Measurements from ENCODE around the gene CUL4A. TPM values are rescaled to one million over a fixed set of nuclear protein-coding genes. Genes with fewer than 3 reads are reported as not detected.
"Not testable (repeated sequence)": the region's sequence is repeated elsewhere in the genome, so short reads cannot be mapped to it uniquely, and the experiment has no call there.

Gene CUL4A
- total RNA-seq, 5 donors from 2014 or later (not counting 1 experiment from before 2014, with no cell fraction given), result 80.3 to 94.5 (median 82.7) TPM

DNA sequence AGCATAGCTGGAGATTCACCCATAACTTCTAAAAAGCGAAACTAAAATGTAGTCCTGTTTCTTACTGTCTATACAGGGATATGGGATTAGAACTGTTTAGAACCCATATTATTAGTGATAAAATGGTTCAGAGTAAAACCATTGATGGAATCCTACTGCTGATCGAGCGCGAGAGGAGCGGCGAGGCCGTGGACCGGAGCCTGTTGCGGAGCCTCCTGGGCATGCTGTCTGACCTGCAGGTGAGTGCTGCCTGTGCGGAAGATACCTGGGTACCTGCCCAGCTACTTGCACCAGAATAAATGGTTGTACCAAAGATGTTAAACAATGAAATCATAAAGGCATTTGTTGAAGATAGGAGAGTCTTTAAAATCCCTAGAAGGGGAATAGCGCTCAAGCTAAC is 23.7 kb downstream of the CUL4A start:
- H3K27me3 Mint-ChIP-seq, result no peaks in the 10 kb centered on the region
- Histone ChIP-seq H3K27me3 (replicated peaks in 1 of 2; ENCODE audit: control insufficient read depth in 2 of 2, extremely low read depth in 1 of 2, insufficient read depth in 2 of 2, low read length in 1 of 2) (no peaks in the 10 kb centered on the region), H3K4me3 (ENCODE audit: control insufficient read depth in 1 of 2, extremely low read depth in 1 of 2, low read length in 1 of 2) (no peak overlapping the region), H3K36me3 (ENCODE audit: control insufficient read depth in 2 of 2, extremely low read depth in 1 of 2, insufficient read depth in 1 of 2, low read length in 1 of 2) (peaks cover 25 to 78% of the 10 kb centered on the region in 2 donors), H3K9me3 (no peaks in the 10 kb centered on the region), H3K27ac (ENCODE audit: low read length) (no peak overlapping the region), H3K4me1 (ENCODE audit: control insufficient read depth in 1 of 2, extremely low read depth in 1 of 2, insufficient read depth in 2 of 2, low read length in 2 of 2) (no peaks in the 10 kb centered on the region)
- 100% methylated on average over 9 of the region's 11 CpGs for WGBS (ENCODE audit: insufficient coverage)
- ATAC-seq (replicated peaks in 1 of 4), result no peak
- H3K4me1 Mint-ChIP-seq, result peaks cover 0 to 5% (median 0%) of the 10 kb centered on the region in 3 donors
- H3K9me3 Mint-ChIP-seq, result no peaks in the 10 kb centered on the region
- no peak for DNase-seq
- ChIA-PET CTCF (no interaction called here), POLR2A (no interaction called here)
- H3K27ac Mint-ChIP-seq, result no peak overlapping the region
- H3K4me3 Mint-ChIP-seq, result no peak overlapping the region
- peaks cover 56% of the 10 kb centered on the region for H3K36me3 Mint-ChIP-seq

DNA sequence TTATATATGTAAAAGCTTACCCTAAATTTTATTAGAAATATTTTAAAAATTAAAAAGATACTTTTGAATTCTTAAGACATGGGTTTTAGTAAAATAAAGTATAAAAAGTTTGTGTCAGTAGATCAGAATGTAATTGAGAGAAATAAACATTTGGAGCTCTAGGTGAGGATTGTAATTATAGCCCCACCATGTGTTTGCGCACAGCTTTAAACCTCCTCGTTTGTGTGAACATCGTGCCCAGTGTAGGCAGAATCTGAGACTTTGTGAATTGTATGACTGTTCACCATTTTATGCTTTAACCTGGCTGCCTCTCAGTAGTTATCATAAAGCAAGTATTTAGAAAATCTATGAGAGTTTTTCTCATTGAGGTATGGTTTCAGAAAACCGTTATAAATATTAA is 29.1 kb downstream of the CUL4A start:
- DNase-seq (peak in 3 of 35 experiments; percentile 7 to 28 (median 12)), ATAC-seq (replicated peaks in 1 of 4) (no peak)
- no peaks in the 10 kb centered on the region for H3K4me1 ChIP-seq (ENCODE audit: control insufficient read depth in 1 of 2, extremely low read depth in 1 of 2, insufficient read depth in 2 of 2, low read length in 2 of 2)
- no peaks in the 10 kb centered on the region for H3K27me3 Mint-ChIP-seq
- ChIA-PET CTCF (interaction anchor here in 1 of 2 donors (1.2 kb wide), 1 partner anchor 296 kb away, joined by 5 read pairs; no protein-coding TSS in a partner anchor), POLR2A (interaction anchor here in 1 of 2 donors (0.6 kb wide), 1 partner anchor 20 kb away, joined by 3 read pairs; no protein-coding TSS in a partner anchor)
- H3K4me3 Mint-ChIP-seq, result no peak overlapping the region
- H3K9me3 ChIP-seq, result no peaks in the 10 kb centered on the region
- H3K36me3 Mint-ChIP-seq, result peaks cover 60% of the 10 kb centered on the region
- no peak overlapping the region for H3K4me3 ChIP-seq (ENCODE audit: control insufficient read depth in 1 of 2, extremely low read depth in 1 of 2, low read length in 1 of 2)
- H3K27ac Mint-ChIP-seq, result no peak overlapping the region
- H3K9me3 Mint-ChIP-seq, result no peaks in the 10 kb centered on the region
- H3K36me3 ChIP-seq (ENCODE audit: control insufficient read depth in 2 of 2, extremely low read depth in 1 of 2, insufficient read depth in 1 of 2, low read length in 1 of 2), result peaks cover 29 to 85% of the 10 kb centered on the region in 2 donors
- no peak overlapping the region for H3K27ac ChIP-seq (ENCODE audit: low read length)
- H3K4me1 Mint-ChIP-seq, result no peaks in the 10 kb centered on the region
- H3K27me3 ChIP-seq (replicated peaks in 1 of 2; ENCODE audit: control insufficient read depth in 2 of 2, extremely low read depth in 1 of 2, insufficient read depth in 2 of 2, low read length in 1 of 2), result no peaks in the 10 kb centered on the region
- 100% methylated on average over 1 of the region's 4 CpGs for WGBS (ENCODE audit: insufficient coverage)

DNA sequence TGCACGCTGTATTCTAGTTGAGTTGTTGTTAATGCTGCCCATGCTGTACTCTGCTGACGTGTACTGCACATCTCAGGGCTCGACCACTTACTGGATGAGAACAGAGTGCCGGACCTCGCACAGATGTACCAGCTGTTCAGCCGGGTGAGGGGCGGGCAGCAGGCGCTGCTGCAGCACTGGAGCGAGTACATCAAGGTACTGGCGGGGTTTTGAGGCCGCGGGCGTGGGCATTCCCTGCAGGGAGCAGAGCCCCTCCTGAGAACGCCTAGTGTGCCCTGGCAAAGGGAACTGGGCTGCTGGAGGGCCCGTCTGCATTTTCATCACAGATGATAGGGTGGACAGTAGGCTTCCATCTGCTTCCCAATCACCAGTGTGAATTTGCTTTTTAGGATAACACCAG is 29.9 kb downstream of the CUL4A start:
- Histone ChIP-seq H3K4me1 (ENCODE audit: control insufficient read depth in 1 of 2, extremely low read depth in 1 of 2, insufficient read depth in 2 of 2, low read length in 2 of 2) (no peaks in the 10 kb centered on the region), H3K27ac (ENCODE audit: low read length) (no peak overlapping the region), H3K27me3 (replicated peaks in 1 of 2; ENCODE audit: control insufficient read depth in 2 of 2, extremely low read depth in 1 of 2, insufficient read depth in 2 of 2, low read length in 1 of 2) (no peaks in the 10 kb centered on the region), H3K4me3 (ENCODE audit: control insufficient read depth in 1 of 2, extremely low read depth in 1 of 2, low read length in 1 of 2) (no peak overlapping the region), H3K36me3 (ENCODE audit: control insufficient read depth in 2 of 2, extremely low read depth in 1 of 2, insufficient read depth in 1 of 2, low read length in 1 of 2) (peaks cover 30 to 87% of the 10 kb centered on the region in 2 donors), H3K9me3 (no peaks in the 10 kb centered on the region)
- Mint-ChIP-seq H3K27ac (no peak overlapping the region), H3K36me3 (peaks cover 60% of the 10 kb centered on the region), H3K27me3 (no peaks in the 10 kb centered on the region), H3K4me3 (no peak overlapping the region), H3K4me1 (no peaks in the 10 kb centered on the region), H3K9me3 (no peaks in the 10 kb centered on the region)
- DNase-seq (no peak), ATAC-seq (replicated peaks in 1 of 4) (no peak)
- ChIA-PET POLR2A (no interaction called here), CTCF (interaction anchor here in 1 of 2 donors (1.2 kb wide), 1 partner anchor 296 kb away, joined by 5 read pairs; no protein-coding TSS in a partner anchor)
- WGBS (ENCODE audit: insufficient coverage), result 98% methylated on average over 12 of the region's 15 CpGs

DNA sequence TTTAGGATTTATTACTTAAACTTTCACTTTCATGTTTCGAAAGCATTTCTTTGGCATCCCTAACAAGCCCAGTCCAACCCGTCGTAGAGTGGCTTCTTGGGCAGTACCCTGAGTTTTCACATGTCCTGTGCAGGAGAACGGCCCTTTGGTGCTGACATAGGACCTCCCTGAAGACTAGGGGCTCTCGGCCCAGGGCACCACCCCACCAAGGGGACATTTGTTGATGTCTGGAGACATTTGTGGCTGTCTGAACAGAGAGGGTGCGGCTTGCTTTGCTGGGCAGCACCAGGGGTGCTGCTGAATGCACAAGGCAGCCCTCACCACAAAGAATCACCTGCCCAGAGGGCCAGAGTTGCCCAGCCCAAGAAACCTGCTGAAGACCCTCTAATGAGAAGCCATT is 30.6 kb downstream of the CUL4A start:
- peaks cover 61% of the 10 kb centered on the region for H3K36me3 Mint-ChIP-seq
- ATAC-seq (replicated peaks in 1 of 4), result no peak
- peaks cover 32 to 87% of the 10 kb centered on the region in 2 donors for H3K36me3 ChIP-seq (ENCODE audit: control insufficient read depth in 2 of 2, extremely low read depth in 1 of 2, insufficient read depth in 1 of 2, low read length in 1 of 2)

DNA sequence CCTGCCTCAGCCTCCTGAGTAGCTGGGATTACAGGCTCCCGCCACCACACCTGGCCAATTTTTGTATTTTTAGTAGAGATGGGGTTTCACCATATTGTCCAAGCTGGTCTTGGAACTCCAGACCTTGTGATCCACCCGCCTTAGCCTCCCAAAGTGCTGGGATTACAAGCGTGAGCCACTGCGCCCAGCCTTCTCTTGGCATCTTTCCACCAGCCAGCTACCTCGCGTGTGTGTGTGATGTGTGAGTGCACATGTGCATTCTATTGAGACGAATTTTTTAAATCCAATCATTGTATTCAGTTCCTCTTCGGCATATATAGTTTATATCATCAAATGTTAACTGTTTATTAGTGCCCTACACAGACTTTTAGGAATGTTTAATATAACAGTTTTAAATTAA is 32.2 kb downstream of the CUL4A start:
- DNase-seq; H3K27ac ChIP-seq (ENCODE audit: low read length); CTCF ChIA-PET; H3K4me1 Mint-ChIP-seq; ATAC-seq (replicated peaks in 1 of 4); POLR2A ChIA-PET; H3K4me1 ChIP-seq (ENCODE audit: control insufficient read depth in 1 of 2, extremely low read depth in 1 of 2, insufficient read depth in 2 of 2, low read length in 2 of 2); H3K27me3 Mint-ChIP-seq; H3K9me3 ChIP-seq; H3K4me3 Mint-ChIP-seq; H3K4me3 ChIP-seq (ENCODE audit: control insufficient read depth in 1 of 2, extremely low read depth in 1 of 2, low read length in 1 of 2); H3K27ac Mint-ChIP-seq; H3K27me3 ChIP-seq (replicated peaks in 1 of 2; ENCODE audit: control insufficient read depth in 2 of 2, extremely low read depth in 1 of 2, insufficient read depth in 2 of 2, low read length in 1 of 2); H3K9me3 Mint-ChIP-seq: not testable (repeated sequence)
- peaks cover 65% of the 10 kb centered on the region for H3K36me3 Mint-ChIP-seq
- WGBS (ENCODE audit: insufficient coverage), result no CpG with 5 or more reads among the region's 8 CpGs
- peaks cover 25 to 91% of the 10 kb centered on the region in 2 donors for H3K36me3 ChIP-seq (ENCODE audit: control insufficient read depth in 2 of 2, extremely low read depth in 1 of 2, insufficient read depth in 1 of 2, low read length in 1 of 2)

More for the DNA sequence above, 30.6 kb downstream of the CUL4A start:
- H3K27me3 ChIP-seq (replicated peaks in 1 of 2; ENCODE audit: control insufficient read depth in 2 of 2, extremely low read depth in 1 of 2, insufficient read depth in 2 of 2, low read length in 1 of 2), result no peaks in the 10 kb centered on the region
- 100% methylated on average over 4 of the region's 6 CpGs for WGBS (ENCODE audit: insufficient coverage)
- Mint-ChIP-seq H3K27me3 (no peaks in the 10 kb centered on the region), H3K4me3 (no peak overlapping the region), H3K27ac (no peak overlapping the region), H3K9me3 (no peaks in the 10 kb centered on the region), H3K4me1 (no peaks in the 10 kb centered on the region)
- H3K27ac ChIP-seq (ENCODE audit: low read length), result no peak overlapping the region
- no peaks in the 10 kb centered on the region for H3K9me3 ChIP-seq
- DNase-seq, result no peak
- H3K4me1 ChIP-seq (ENCODE audit: control insufficient read depth in 1 of 2, extremely low read depth in 1 of 2, insufficient read depth in 2 of 2, low read length in 2 of 2), result no peaks in the 10 kb centered on the region
- no peak overlapping the region for H3K4me3 ChIP-seq (ENCODE audit: control insufficient read depth in 1 of 2, extremely low read depth in 1 of 2, low read length in 1 of 2)
- POLR2A ChIA-PET, result no interaction called here
- CTCF ChIA-PET, result no interaction called here

DNA sequence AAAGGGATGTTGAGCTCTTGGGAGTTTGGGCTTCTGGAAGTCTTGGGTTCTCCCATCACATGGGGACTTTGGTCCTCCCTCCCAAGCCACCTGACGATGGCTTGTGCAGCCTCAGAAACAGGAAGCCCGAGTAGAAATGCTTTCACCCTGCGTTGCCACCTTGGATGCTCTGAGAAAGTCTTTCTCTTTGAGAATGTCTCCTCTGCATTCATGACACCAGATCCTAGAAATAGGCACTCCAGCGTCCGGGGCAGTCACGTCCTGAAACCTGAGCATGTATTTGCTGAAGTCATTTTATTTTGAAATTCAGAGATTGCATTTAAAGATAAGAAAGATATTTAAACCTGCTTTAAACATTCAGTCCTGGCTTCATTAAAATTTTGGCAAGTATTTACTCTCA is 34.4 kb downstream of the CUL4A start:
- H3K4me1 ChIP-seq (ENCODE audit: control insufficient read depth in 1 of 2, extremely low read depth in 1 of 2, insufficient read depth in 2 of 2, low read length in 2 of 2), result no peaks in the 10 kb centered on the region
- DNase-seq (no peak), ATAC-seq (replicated peaks in 1 of 4) (no peak)
- Mint-ChIP-seq H3K4me1 (no peaks in the 10 kb centered on the region), H3K27ac (no peak overlapping the region), H3K9me3 (no peaks in the 10 kb centered on the region), H3K36me3 (peaks cover 73% of the 10 kb centered on the region), H3K4me3 (no peak overlapping the region), H3K27me3 (no peaks in the 10 kb centered on the region)
- H3K9me3 ChIP-seq, result no peaks in the 10 kb centered on the region
- ChIA-PET POLR2A (no interaction called here), CTCF (no interaction called here)
- H3K36me3 ChIP-seq (ENCODE audit: control insufficient read depth in 2 of 2, extremely low read depth in 1 of 2, insufficient read depth in 1 of 2, low read length in 1 of 2), result peaks cover 20 to 93% of the 10 kb centered on the region in 2 donors
- H3K27me3 ChIP-seq (replicated peaks in 1 of 2; ENCODE audit: control insufficient read depth in 2 of 2, extremely low read depth in 1 of 2, insufficient read depth in 2 of 2, low read length in 1 of 2), result no peaks in the 10 kb centered on the region
- WGBS (ENCODE audit: insufficient coverage), result no CpG with 5 or more reads among the region's 6 CpGs
- no peak overlapping the region for H3K4me3 ChIP-seq (ENCODE audit: control insufficient read depth in 1 of 2, extremely low read depth in 1 of 2, low read length in 1 of 2)
- no peak overlapping the region for H3K27ac ChIP-seq (ENCODE audit: low read length)
